RWPE2 (cell line): ENCODE measurements around the gene ASB7.

Experiments used
- ATAC-seq: fragments of 200-7000 bp; cut with Tn5 transposase; 3 replicates; pipeline ENCODE4 v1.9.1; 2021; ENCODE audit warnings: low read depth
- DNase-seq: peaks from one replicate; pipeline ENCODE4 v3.0.0-alpha.2; 2020; ENCODE audit warnings: low spot score
- H3K27ac ChIP-seq: fragments of 450-650 bp; 2 replicates; pipeline ENCODE4 v1.5.1; 2017; ENCODE audit warnings: mild to moderate bottlenecking; ENCODE audit not compliant: poor library complexity, severe bottlenecking
- H3K27me3 ChIP-seq: fragments of 250-450 bp; sonication (Bioruptor Pico); 2 replicates; pipeline ENCODE4 v1.5.1; 2021; ENCODE audit warnings: mild to moderate bottlenecking, moderate library complexity; ENCODE audit not compliant: insufficient read depth, poor library complexity, severe bottlenecking
- H3K36me3 ChIP-seq: fragments of 250-450 bp; sonication (Bioruptor Pico); 2 replicates; pipeline ENCODE4 v1.5.1; 2020; ENCODE audit warnings: low read depth, mild to moderate bottlenecking, moderate library complexity
- H3K4me1 ChIP-seq: fragments of 250-450 bp; sonication (Bioruptor Pico); 2 replicates; pipeline ENCODE4 v1.5.1; 2021; ENCODE audit warnings: mild to moderate bottlenecking, moderate library complexity; ENCODE audit not compliant: insufficient read depth, poor library complexity, severe bottlenecking
- H3K4me3 ChIP-seq: fragments of 250-450 bp; sonication (Bioruptor Pico); 2 replicates; pipeline ENCODE4 v1.5.1; 2021; ENCODE audit warnings: mild to moderate bottlenecking, moderate library complexity; ENCODE audit not compliant: severe bottlenecking
- H3K9me3 ChIP-seq: fragments of 250-450 bp; sonication (Bioruptor Pico); 2 replicates; pipeline ENCODE4 v1.5.1; 2021; ENCODE audit warnings: mild to moderate bottlenecking, moderate library complexity; ENCODE audit not compliant: severe bottlenecking
- CTCF ChIP-seq: fragments of 450-650 bp; IDR thresholded peaks from one replicate; pipeline ENCODE4 v1.5.1; 2017; ENCODE audit warnings: mild to moderate bottlenecking, moderate library complexity; ENCODE audit not compliant: poor library complexity, severe bottlenecking

ASB7 gene

GRCh38 chr15:100681335-100681746 lies 79.0 kb downstream of the ASB7 start:
- peaks cover 4% of the 10 kb centered on the region for H3K9me3 ChIP-seq
- H3K36me3 ChIP-seq: no peaks in the 10 kb centered on the region
- no peaks in the 10 kb centered on the region for H3K27me3 ChIP-seq
- DNase-seq: no peak
- peak; percentile 38; the same call in 1 of the 3 replicates for ATAC-seq
- H3K27ac ChIP-seq: no peak overlapping the region
- no peak for TF ChIP-seq CTCF
- no peak overlapping the region for H3K4me3 ChIP-seq
- peaks cover 2% of the 10 kb centered on the region for H3K4me1 ChIP-seq

GRCh38 chr15:100682468-100682867 lies 80.1 kb downstream of the ASB7 start:
- TF ChIP-seq CTCF: no peak
- Histone ChIP-seq H3K36me3 (no peaks in the 10 kb centered on the region), H3K4me1 (peaks cover 13% of the 10 kb centered on the region), H3K9me3 (peaks cover 4% of the 10 kb centered on the region), H3K27ac (no peak overlapping the region), H3K27me3 (no peaks in the 10 kb centered on the region), H3K4me3 (no peak overlapping the region)
- no peak for DNase-seq
- no peak for ATAC-seq

GRCh38 chr15:100683434-100683833 lies 81.0 kb downstream of the ASB7 start:
- Histone ChIP-seq H3K36me3 (no peaks in the 10 kb centered on the region), H3K27me3 (no peaks in the 10 kb centered on the region), H3K27ac (no peak overlapping the region), H3K4me3 (no peak overlapping the region), H3K9me3 (peaks cover 4% of the 10 kb centered on the region), H3K4me1 (peaks cover 23% of the 10 kb centered on the region)
- no peak for TF ChIP-seq CTCF
- ATAC-seq (no peak), DNase-seq (no peak)

GRCh38 chr15:100684591-100684990 lies 82.2 kb downstream of the ASB7 start:
- no peak for TF ChIP-seq CTCF
- Histone ChIP-seq H3K27ac (no peak overlapping the region), H3K4me3 (no peak overlapping the region), H3K36me3 (no peaks in the 10 kb centered on the region), H3K9me3 (no peaks in the 10 kb centered on the region), H3K4me1 (peaks cover 26% of the 10 kb centered on the region), H3K27me3 (no peaks in the 10 kb centered on the region)
- ATAC-seq (no peak), DNase-seq (no peak)

- DNase-seq (no peak), ATAC-seq (no peak)
- no peaks in the 10 kb centered on the region for H3K27me3 ChIP-seq
- peaks cover 26% of the 10 kb centered on the region for H3K4me1 ChIP-seq
- no peaks in the 10 kb centered on the region for H3K36me3 ChIP-seq
- no peak overlapping the region for H3K4me3 ChIP-seq
- no peak for TF ChIP-seq CTCF
- no peaks in the 10 kb centered on the region for H3K9me3 ChIP-seq
- H3K27ac ChIP-seq: peak overlapping the region; percentile 93
Measured at GRCh38 chr15:100686021-100686724, 83.8 kb downstream of the ASB7 start.
